HG02759 (cell line): ENCODE results near the gene IQCK.
"Not testable (repeated sequence)": the region's sequence is repeated elsewhere in the genome, so short reads cannot be mapped to it uniquely, and the experiment has no call there.

Experiments used
- ATAC-seq: cut with Tn5 transposase; IDR thresholded peaks from one replicate; pipeline ENCODE4 v1.9.1; 2021; ENCODE audit warnings: mild to moderate bottlenecking, moderate library complexity; ENCODE audit not compliant: unreplicated experiment

IQCK gene

DNA sequence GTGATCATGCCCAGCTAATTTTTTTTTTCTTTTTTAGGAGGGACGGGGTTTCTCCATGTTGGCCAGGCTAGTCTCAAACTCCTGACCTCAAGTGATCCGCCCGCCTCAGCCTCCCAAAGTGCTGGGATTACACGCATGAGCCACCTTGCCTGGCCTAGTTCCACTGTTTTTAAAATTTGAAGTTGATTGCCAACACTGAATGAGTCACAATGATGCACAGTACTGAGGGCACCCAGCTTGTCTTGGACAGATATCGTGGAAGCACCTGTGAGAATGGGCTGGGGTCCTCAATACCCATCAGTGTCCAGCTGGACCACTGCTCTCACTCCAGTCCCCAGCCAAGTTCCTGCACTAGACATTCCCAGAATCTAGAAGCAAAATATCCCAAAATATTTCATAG is 2.5 kb upstream of the IQCK start:
- ATAC-seq, result no peak

- ATAC-seq, result no peak
Measured at GRCh38 chr16:19716183-19716582, 1.9 kb upstream of the IQCK start.

- ATAC-seq, result not testable (repeated sequence)
Measured at GRCh38 chr16:19716728-19717127, 1.3 kb upstream of the IQCK start.

DNA sequence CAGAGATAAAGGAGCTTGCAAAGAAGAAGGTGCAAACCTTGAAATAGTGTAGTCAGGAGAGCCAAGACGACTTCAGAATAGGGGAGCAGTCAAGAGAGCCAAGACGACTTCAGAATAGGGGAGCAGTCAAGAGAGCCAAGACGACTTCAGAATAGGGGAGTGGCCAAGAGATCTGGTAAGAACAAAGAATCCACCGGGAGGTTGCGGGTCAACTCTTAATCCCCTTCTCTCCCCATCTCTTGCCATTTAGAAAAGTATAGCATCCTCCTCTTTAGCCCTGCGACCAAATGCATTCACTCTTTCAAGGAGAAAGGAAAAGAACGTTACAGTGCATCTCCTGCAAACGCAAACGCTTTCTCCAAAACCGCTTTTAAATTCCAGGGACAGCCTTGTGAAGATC is 757 bp upstream of the IQCK start:
- no peak for ATAC-seq

DNA sequence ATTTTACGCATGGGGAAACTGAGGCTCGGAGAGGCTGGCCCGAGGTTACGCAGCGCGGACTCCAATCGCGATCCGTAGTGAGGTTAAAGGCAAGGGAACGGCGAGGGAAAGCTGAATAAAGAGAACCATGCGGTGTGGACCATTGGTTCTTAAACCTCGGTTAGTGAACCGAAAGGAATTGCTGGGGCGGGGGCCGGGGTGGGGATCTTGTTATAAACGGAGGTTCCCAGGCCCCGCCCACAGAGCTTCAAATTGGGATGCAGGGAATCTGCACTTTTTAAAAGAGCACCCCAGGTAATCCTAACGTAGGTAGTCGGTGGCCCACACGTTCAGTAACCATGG is 524 bp downstream of the IQCK start:
- no peak for ATAC-seq

DNA sequence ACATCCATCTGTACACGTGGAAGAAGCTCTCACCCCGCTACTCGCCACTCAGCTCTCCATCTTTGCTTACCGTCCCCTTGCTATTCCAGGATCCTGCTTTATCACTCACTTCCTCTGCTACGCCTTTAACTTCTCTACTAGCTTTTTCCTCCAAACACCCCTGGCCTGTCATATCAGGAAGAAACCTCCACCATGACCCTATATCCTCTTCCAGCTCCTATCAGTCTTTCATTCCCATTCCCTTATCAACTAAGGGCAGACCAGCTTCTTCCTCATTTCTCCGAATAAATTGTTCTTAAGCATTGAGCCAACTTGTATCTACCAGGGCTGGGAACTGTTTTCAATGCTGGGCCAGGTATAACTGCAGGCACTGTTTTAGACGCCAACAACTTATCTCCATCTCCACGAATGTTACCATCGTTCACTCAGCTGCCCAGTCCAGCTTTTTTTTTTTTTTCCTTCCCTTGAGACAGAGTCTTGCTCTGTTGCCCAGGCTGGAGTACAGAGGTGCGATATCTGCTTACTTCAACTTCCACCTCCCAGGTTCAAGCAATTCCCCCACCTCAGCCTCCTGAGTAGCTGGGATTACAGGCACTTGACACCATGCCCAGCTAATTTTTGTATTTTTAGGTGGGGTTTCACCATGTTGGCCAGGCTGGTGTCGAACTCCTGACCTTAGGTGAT is 4.3 kb downstream of the IQCK start:
- no peak for ATAC-seq

DNA sequence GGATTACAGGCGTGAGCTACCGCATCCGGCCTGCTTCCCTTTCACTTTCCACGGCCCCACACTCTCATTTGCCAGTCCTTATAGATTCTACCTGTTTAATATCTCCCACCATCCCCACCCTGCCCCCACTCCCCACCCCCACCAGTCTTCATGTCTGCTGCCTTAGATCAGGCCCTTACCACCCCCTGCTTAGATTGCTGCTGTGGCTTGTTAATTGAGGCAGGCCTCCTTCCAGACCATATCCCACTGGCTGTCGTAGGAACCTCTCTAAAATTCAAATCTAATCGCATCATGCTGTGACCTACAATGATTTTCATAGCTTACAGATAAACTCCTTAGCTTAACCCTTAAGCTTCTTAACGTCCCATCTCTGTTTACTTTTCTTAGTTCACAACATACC is 4.9 kb downstream of the IQCK start:
- ATAC-seq, result no peak

DNA sequence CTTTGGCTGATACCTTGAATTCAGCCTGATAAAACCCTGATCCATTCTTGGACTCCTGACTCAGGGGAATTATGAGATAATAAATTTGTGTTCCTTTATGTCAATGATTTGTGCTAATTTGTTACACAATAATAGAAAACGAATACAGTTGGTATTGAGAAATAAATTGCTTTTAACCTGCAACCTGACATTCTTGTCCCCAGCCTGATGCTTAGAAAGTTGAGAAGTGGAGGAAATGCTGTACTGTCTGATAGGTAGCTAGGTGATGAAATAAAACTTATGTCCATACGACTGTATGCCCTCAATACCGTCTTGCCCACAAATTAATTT is 10.5 kb downstream of the IQCK start:
- no peak for ATAC-seq

GRCh38 chr16:19733551-19733950 is 15.5 kb downstream of the IQCK start:
- ATAC-seq, result no peak

DNA sequence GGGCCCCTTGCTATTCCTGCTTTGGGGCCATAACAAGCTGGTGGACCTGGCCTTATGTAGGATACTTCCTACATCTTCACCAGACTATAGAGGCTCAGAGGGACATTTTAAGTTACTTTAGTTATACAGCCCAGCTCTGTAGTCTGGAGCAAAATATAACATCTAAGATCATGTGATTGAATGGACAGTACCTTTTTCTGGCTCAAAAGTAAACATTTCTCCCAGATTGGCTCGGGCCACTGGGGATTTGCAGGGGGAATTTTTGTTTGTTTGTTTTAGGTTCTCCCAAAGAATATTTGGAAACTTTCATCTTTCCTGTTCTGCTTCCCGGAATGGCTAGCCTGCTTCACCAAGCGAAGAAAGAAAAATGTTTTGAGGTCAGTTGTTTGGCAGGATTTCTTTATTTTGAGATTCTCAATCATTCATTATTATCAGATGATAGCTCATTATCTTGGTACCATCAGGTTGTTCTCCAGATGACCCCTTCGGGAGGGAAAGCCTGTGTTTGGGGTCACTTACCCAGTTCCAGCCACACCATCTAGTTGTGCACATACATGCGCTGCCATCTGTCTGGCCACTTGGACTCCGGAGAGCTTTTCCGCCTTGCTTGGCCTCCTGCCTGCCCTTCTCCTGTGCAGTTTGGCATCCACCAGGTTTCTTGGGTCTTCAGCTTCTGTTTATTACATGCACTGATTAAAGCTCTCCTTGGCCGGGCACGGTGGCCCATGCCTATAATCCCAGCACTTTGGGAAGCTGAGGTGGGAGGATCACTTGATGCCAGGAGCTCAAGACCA is 17.2 kb downstream of the IQCK start:
- no peak for ATAC-seq

DNA sequence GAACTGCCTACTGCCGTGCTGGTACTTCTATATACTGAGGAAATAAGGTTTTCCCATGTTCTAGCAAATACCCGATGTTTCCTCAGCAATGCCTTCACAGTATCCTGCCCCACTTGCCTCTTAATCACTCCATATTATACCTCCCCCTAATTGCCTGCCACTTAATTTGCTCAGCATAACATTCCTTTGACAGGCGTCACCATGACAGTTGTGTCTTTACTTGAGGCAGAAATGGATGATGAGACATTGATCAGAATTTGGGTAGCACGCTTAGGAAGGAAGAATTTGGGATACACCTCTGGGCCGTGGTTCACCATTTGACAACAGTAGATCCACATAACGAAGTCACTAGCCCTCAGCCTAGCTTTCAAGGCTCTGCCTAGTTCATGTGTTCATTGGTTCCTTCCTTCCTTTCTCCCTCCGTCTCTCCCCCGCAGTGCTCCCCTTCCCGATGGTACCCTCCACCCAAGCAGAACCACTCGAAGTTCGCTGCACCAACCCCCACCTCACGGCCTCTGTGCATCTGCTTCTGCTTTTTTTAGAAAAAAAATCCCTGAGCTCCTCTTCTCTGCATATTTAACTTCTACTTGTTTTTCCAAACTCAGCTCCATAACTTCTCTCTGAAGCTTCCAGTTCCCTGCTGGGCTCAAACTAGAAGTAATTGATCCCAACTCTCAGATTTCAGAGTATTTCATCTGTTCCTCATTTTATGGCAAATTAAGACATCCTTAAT is 19.4 kb downstream of the IQCK start:
- no peak for ATAC-seq

DNA sequence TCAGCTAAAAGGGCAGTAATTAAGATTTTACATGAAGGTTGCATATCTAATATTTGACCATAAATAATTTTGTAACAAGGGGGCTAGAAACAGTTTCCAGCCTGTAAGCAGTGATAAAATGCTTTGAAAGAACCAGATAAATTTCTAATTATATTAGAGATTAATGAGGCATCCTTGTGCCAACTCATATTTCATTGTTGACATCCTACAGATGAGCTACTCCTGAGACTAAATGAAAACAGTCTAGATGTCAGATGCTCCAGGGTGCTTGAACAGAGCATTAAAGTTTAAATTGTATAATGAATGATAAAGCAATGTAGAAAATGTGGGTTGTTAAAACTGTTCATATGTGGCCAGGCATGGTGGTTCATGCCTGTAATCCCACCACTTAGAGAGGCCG is 23.3 kb downstream of the IQCK start:
- no peak for ATAC-seq

- ATAC-seq, result no peak
Measured at GRCh38 chr16:19743816-19744159, 25.7 kb downstream of the IQCK start.

DNA sequence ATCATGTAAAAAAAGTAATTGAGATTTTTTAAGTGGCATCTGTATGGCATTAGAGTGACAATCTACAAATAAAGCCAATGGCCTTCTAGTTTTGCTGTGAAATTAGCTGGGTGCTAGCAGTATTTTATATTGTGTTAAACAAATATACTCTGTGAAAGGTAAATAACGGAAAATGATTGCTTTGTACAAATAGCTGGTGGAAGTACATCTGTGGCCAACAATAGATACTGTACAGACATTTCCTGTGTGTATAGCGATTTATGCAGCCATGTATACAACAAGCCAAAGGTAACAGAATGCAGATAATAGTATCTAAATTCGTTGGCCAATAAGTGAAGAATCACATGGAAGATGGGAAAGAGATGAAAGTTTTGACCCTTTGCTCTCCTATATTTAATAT is 26.6 kb downstream of the IQCK start:
- no peak for ATAC-seq

GRCh38 chr16:19745286-19746010 is 27.4 kb downstream of the IQCK start:
- no peak for ATAC-seq

DNA sequence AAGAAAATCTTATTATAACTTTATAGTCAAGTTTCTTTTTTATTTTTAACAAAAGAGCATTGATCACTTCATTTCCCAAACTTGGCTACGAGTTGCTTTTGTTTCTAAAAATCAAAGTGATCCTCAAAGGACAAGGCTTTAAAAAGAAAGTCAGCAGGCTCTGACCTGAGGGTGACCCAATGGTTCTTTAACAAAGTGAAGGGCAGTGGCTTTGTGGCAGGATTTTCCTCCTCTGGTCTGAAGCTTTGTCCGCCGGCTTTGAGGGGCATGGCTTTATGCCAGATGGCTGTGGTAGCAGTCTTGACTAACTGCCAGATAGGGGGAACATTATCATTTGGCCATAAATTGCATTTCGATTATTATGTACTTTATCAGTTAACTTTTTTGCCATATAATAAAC is 28.5 kb downstream of the IQCK start:
- no peak for ATAC-seq

GRCh38 chr16:19748389-19749168 is 30.5 kb downstream of the IQCK start:
- no peak for ATAC-seq

GRCh38 chr16:19749571-19750080 is 31.6 kb downstream of the IQCK start:
- ATAC-seq, result no peak

DNA sequence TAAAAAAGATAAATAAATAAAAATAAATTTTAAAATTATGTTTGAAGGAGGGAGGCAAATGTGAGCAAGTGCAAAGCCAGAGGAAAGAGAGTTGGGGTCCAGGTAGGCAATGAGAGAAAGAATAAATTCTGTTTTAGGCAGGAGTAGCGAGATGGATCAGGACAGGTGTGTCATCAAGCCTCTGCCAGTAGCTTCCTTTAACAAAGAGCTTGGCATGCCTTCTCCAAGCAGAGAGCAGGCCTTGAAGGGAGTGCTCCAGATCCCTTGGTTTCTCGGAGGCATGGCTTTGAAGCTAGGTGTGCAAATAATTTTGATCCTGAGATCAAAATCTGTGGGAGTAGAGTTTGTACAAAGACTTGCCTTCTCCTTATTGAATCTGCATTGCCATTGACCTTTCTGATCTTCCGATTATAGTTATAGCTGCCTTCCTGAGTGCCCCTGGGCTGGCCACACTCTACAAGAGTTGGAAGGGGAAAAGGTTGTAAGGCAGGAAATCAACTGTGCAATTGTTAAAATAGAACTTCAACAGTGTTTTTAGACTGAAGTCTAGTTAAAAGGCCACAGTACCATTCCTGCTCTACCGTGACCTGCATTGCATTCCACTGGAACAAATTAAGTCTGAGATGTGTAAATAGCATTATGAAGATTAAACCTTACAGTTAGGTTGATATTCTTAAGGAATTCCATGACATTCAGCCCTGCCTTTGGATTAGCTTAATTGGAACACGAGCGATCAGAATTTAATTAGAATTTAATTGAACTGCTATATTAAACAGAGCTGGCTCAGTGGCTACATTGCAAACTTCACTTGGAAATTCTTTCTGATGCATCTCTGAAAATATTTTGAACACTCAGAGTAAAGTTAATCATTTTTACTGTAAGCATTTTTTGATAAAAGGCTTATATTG is 33.7 kb downstream of the IQCK start:
- ATAC-seq, result no peak
